Measurements from ENCODE around the gene MAD1L1. TPM values are rescaled to one million over a fixed set of nuclear protein-coding genes. Genes with fewer than 3 reads are reported as not detected.

Gene MAD1L1
- total and polyA plus RNA-seq, 10 donors, result 47.3 to 118 (median 68.2) TPM

- intact Hi-C loops (cut with DNase I; ENCODE audit: low total_unique reads), result no loop called here
- Histone ChIP-seq H3K4me3 (no peak overlapping the region), H3K27ac (no peak overlapping the region), H3K27me3 (replicated peaks in 1 of 7) (no peaks in the 10 kb centered on the region), H3K4me1 (peaks cover 7 to 38% (median 25%) of the 10 kb centered on the region in 6 donors), H3K9me3 (no peaks in the 10 kb centered on the region), H3K36me3 (peaks cover 0 to 46% (median 12%) of the 10 kb centered on the region in 6 donors)
- 95 to 98% (median 96%) methylated on average over 26 to 47 of the region's 47 CpGs for WGBS, 5 donors
- DNase-seq, result peak; percentile 68
- TF ChIP-seq CTCF (IDR thresholded peaks at IDR 0.05 in 8 of 11, conservative IDR thresholded peaks at IDR 0.05 in 3 of 11), result no peak
- TF ChIP-seq POLR2A (IDR thresholded peaks at IDR 0.05), result no peak
- no peak for TF ChIP-seq POLR2AphosphoS5 (IDR thresholded peaks at IDR 0.05)
Measured at GRCh38 chr7:2014391-2015241, 218.1 kb downstream of the MAD1L1 start.

GRCh38 chr7:2013381-2014311, 219.1 kb downstream of the MAD1L1 start:
- TF ChIP-seq POLR2A (IDR thresholded peaks at IDR 0.05) (no peak), CTCF (IDR thresholded peaks at IDR 0.05 in 8 of 11, conservative IDR thresholded peaks at IDR 0.05 in 3 of 11) (no peak), POLR2AphosphoS5 (IDR thresholded peaks at IDR 0.05) (no peak)
- Histone ChIP-seq H3K9me3 (no peaks in the 10 kb centered on the region), H3K4me3 (no peak overlapping the region), H3K4me1 (peaks cover 0 to 36% (median 20%) of the 10 kb centered on the region in 6 donors), H3K27me3 (replicated peaks in 1 of 7) (no peaks in the 10 kb centered on the region), H3K27ac (no peak overlapping the region), H3K36me3 (peaks cover 0 to 49% (median 12%) of the 10 kb centered on the region in 6 donors)
- intact Hi-C loops (cut with DNase I; ENCODE audit: low total_unique reads), result no loop called here
- peak; percentile 64 for DNase-seq
- WGBS, 5 donors, result 91 to 95% (median 93%) methylated on average over 16 to 34 of the region's 34 CpGs

GRCh38 chr7:2012981-2013380, 219.8 kb downstream of the MAD1L1 start:
- WGBS, 5 donors, result 79 to 89% (median 84%) methylated on average over 3 to 8 of the region's 8 CpGs
- H3K4me1 ChIP-seq, result peaks cover 0 to 29% (median 13%) of the 10 kb centered on the region in 6 donors
- H3K9me3 ChIP-seq, result no peaks in the 10 kb centered on the region
- H3K4me3 ChIP-seq, result no peak overlapping the region
- peak; percentile 63 for DNase-seq
- H3K36me3 ChIP-seq, result peaks cover 0 to 55% (median 12%) of the 10 kb centered on the region in 6 donors
- H3K27ac ChIP-seq, result no peak overlapping the region
- intact Hi-C loops (cut with DNase I; ENCODE audit: low total_unique reads), result no loop called here
- no peaks in the 10 kb centered on the region for H3K27me3 ChIP-seq (replicated peaks in 1 of 7)
- TF ChIP-seq POLR2A (IDR thresholded peaks at IDR 0.05), result no peak
- TF ChIP-seq CTCF (IDR thresholded peaks at IDR 0.05 in 8 of 11, conservative IDR thresholded peaks at IDR 0.05 in 3 of 11), result no peak
- TF ChIP-seq POLR2AphosphoS5 (IDR thresholded peaks at IDR 0.05), result no peak
